Measurements from ENCODE around the gene ROBO1. TPM values are rescaled to one million over a fixed set of nuclear protein-coding genes. Genes with fewer than 3 reads are reported as not detected.

ROBO1 gene
- total and polyA plus RNA-seq, 2 donors (not counting 1 experiment from before 2014, with no cell fraction given) = 0.27 to 3.2 TPM

DNA sequence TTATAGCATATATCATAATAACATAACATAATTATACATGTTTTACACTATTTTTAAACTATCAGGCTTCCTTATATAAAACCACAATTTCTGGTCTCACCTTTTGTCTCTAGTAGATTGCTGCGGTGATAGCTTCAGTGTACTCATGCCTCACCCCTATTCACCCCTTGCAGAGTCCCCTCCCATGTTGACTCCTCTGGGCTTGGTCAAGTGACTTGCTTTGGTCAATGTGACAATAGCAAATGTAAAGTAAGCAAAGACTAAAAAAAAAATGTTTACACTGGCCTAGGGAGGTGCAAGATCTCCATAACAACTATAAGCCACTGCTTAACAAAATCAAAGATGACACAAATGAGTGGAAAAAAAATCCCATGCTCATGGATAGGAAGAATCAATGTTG lies 537.5 kb downstream of the ROBO1 start:
- H3K9ac ChIP-seq (ENCODE audit: low read length) = no peak overlapping the region
- no peaks in the 10 kb centered on the region for H4K20me1 ChIP-seq (ENCODE audit: control insufficient read depth, insufficient read depth, low read length, poor library complexity, severe bottlenecking)
- no peak overlapping the region for H3K27ac Mint-ChIP-seq
- ChIA-PET POLR2A (no interaction called here), CTCF (no interaction called here)
- DNase-seq = no peak
- H3K27me3 ChIP-seq (replicated peaks in 1 of 4; ENCODE audit: control extremely low read depth in 1 of 4, control insufficient read depth in 3 of 4, insufficient read depth in 4 of 4, low read length in 3 of 4) = no peaks in the 10 kb centered on the region
- H3K27me3 Mint-ChIP-seq = no peaks in the 10 kb centered on the region
- H3K36me3 ChIP-seq (replicated peaks in 1 of 2; ENCODE audit: control extremely low read depth in 1 of 2, control insufficient read depth in 1 of 2, extremely low read depth in 1 of 2, insufficient read depth in 2 of 2, low read length in 1 of 2) = no peaks in the 10 kb centered on the region
- H3K4me3 Mint-ChIP-seq = no peak overlapping the region
- no peak overlapping the region for H3K4me2 ChIP-seq (replicated peaks; ENCODE audit: low read depth, low read length, poor library complexity, severe bottlenecking)
- H3K9me3 ChIP-seq (ENCODE audit: control extremely low read depth in 1 of 3, control insufficient read depth in 2 of 3, insufficient read depth in 1 of 3, low read length in 2 of 3) = no peaks in the 10 kb centered on the region
- H3K27ac ChIP-seq (ENCODE audit: low read length in 2 of 2) = no peak overlapping the region
- intact Hi-C loops (cut with micrococcal nuclease) = no loop called here
- no peak overlapping the region for H2AFZ ChIP-seq (ENCODE audit: insufficient read depth, low read depth, low read length, poor library complexity, severe bottlenecking)
- peaks cover 3% of the 10 kb centered on the region for H3K9me3 Mint-ChIP-seq (ENCODE audit: insufficient read depth)
- H3K4me1 Mint-ChIP-seq = no peaks in the 10 kb centered on the region
- H3K4me3 ChIP-seq (ENCODE audit: control extremely low read depth in 1 of 5, extremely low read depth in 1 of 5, insufficient read depth in 1 of 5, low read depth in 2 of 5, low read length in 4 of 5) = no peak overlapping the region
- H3K79me2 ChIP-seq (ENCODE audit: control insufficient read depth, insufficient read depth, low read length) = no peaks in the 10 kb centered on the region
- WGBS (ENCODE audit: insufficient coverage) = no CpG with 5 or more reads among the region's 1 CpG
- H3K4me1 ChIP-seq (ENCODE audit: control insufficient read depth in 2 of 2, insufficient read depth in 2 of 2, low read length in 2 of 2) = no peaks in the 10 kb centered on the region
- TF ChIP-seq EZH2 (IDR thresholded peaks at IDR 0.05; ENCODE audit: borderline replicate concordance, insufficient read depth, low read depth, low read length, poor library complexity, severe bottlenecking) = no peak
- TF ChIP-seq, protein P1, sequence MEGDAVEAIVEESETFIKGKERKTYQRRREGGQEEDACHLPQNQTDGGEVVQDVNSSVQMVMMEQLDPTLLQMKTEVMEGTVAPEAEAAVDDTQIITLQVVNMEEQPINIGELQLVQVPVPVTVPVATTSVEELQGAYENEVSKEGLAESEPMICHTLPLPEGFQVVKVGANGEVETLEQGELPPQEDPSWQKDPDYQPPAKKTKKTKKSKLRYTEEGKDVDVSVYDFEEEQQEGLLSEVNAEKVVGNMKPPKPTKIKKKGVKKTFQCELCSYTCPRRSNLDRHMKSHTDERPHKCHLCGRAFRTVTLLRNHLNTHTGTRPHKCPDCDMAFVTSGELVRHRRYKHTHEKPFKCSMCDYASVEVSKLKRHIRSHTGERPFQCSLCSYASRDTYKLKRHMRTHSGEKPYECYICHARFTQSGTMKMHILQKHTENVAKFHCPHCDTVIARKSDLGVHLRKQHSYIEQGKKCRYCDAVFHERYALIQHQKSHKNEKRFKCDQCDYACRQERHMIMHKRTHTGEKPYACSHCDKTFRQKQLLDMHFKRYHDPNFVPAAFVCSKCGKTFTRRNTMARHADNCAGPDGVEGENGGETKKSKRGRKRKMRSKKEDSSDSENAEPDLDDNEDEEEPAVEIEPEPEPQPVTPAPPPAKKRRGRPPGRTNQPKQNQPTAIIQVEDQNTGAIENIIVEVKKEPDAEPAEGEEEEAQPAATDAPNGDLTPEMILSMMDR (IDR thresholded peaks at IDR 0.05) = no peak
- no peak for ATAC-seq (ENCODE audit: low read depth)

DNA sequence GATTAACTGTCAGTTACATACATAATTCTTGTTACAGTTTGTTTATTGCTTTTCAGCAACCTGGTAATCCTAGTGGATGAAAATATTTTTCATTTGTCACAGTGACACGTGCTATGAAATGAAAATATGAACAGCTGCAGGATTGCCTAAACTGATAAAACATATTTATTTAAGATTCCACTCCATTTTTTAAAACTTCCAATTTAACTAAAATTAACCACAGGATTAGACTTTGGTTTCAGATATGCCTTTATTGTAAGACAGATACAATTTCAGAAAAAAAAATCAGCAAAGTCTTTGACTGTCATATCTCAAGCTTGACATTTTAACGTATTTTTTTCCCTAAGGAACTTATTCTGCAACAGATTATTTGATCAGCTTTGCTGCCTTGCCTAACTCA lies 550.7 kb downstream of the ROBO1 start:
- no peak overlapping the region for H3K4me3 Mint-ChIP-seq
- no peak overlapping the region for H3K27ac ChIP-seq (ENCODE audit: low read length in 2 of 2)
- no peaks in the 10 kb centered on the region for H3K27me3 Mint-ChIP-seq
- ChIA-PET CTCF (no interaction called here), POLR2A (no interaction called here)
- H2AFZ ChIP-seq (ENCODE audit: insufficient read depth, low read depth, low read length, poor library complexity, severe bottlenecking) = no peak overlapping the region
- H3K4me1 Mint-ChIP-seq = no peaks in the 10 kb centered on the region
- no peaks in the 10 kb centered on the region for H3K4me1 ChIP-seq (ENCODE audit: control insufficient read depth in 2 of 2, insufficient read depth in 2 of 2, low read length in 2 of 2)
- no peaks in the 10 kb centered on the region for H3K9me3 ChIP-seq (ENCODE audit: control extremely low read depth in 1 of 3, control insufficient read depth in 2 of 3, insufficient read depth in 1 of 3, low read length in 2 of 3)
- intact Hi-C loops (cut with micrococcal nuclease) = no loop called here
- no peaks in the 10 kb centered on the region for H4K20me1 ChIP-seq (ENCODE audit: control insufficient read depth, insufficient read depth, low read length, poor library complexity, severe bottlenecking)
- H3K9me3 Mint-ChIP-seq (ENCODE audit: insufficient read depth) = no peaks in the 10 kb centered on the region
- DNase-seq = no peak
- TF ChIP-seq, protein P1 (IDR thresholded peaks at IDR 0.05) = no peak
- no peak for TF ChIP-seq EZH2 (IDR thresholded peaks at IDR 0.05; ENCODE audit: borderline replicate concordance, insufficient read depth, low read depth, low read length, poor library complexity, severe bottlenecking)
- no peaks in the 10 kb centered on the region for H3K27me3 ChIP-seq (replicated peaks in 1 of 4; ENCODE audit: control extremely low read depth in 1 of 4, control insufficient read depth in 3 of 4, insufficient read depth in 4 of 4, low read length in 3 of 4)
- H3K79me2 ChIP-seq (ENCODE audit: control insufficient read depth, insufficient read depth, low read length) = no peaks in the 10 kb centered on the region
- H3K36me3 ChIP-seq (replicated peaks in 1 of 2; ENCODE audit: control extremely low read depth in 1 of 2, control insufficient read depth in 1 of 2, extremely low read depth in 1 of 2, insufficient read depth in 2 of 2, low read length in 1 of 2) = no peaks in the 10 kb centered on the region
- no peak overlapping the region for H3K4me2 ChIP-seq (replicated peaks; ENCODE audit: low read depth, low read length, poor library complexity, severe bottlenecking)
- H3K4me3 ChIP-seq (ENCODE audit: control extremely low read depth in 1 of 5, extremely low read depth in 1 of 5, insufficient read depth in 1 of 5, low read depth in 2 of 5, low read length in 4 of 5) = no peak overlapping the region
- no peak overlapping the region for H3K9ac ChIP-seq (ENCODE audit: low read length)
- ATAC-seq (ENCODE audit: low read depth) = no peak
- no peak overlapping the region for H3K27ac Mint-ChIP-seq
- 50% methylated on average over 1 of the region's 2 CpGs for WGBS (ENCODE audit: insufficient coverage)

All from B cell (primary cell).